Gastroesophageal sphincter (tissue), 2 donors: ENCODE data around the gene THEMIS.

Experiments
- POLR2A ChIP-seq, 2 donors: fragments of 450-650 bp; IDR thresholded peaks; one replicate each; pipeline ENCODE4 v1.6.1; 2017; ENCODE audit warnings: antibody characterized with exemption in 2 of 2, mild to moderate bottlenecking in 2 of 2, moderate library complexity in 1 of 2
- POLR2AphosphoS5 ChIP-seq: sonication (generic); formaldehyde crosslinking; IDR thresholded peaks from one replicate; pipeline ENCODE4 v1.6.1; 2017; ENCODE audit warnings: antibody characterized with exemption

DNA sequence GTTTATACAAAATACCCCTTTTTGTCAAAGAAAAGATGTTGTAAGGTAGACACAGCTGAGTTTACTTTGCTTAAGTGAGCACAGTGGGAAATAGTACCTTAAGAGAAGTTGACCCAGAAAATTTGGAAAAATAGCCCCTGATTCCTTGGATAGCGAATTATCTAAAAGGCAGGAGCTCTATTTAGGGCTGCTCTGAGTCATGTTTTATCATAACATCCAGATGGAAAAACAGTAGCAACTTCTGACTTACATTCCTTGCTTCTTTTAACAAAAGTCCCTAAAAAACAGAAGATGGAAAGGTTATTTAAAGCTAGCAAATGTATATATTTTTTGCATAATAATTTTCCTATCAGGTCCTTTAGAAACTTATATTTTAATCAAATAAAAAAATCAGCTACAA, 59.0 kb downstream of the THEMIS start:
- TF ChIP-seq POLR2AphosphoS5 (no peak), POLR2A (IDR thresholded peaks at IDR 0.05) (no peak)
